T-helper 2 cell treated with Interferon-gamma antibody and Interleukin-4, amounts not matched to agents 100 ng/mL and 5 ng/mL, for 36 hours (primary cell): ENCODE results near the gene ARID4B. TPM values are rescaled to one million over a fixed set of nuclear protein-coding genes. Genes with fewer than 3 reads are reported as not detected.
"Not testable (repeated sequence)": the region's sequence is repeated elsewhere in the genome, so short reads cannot be mapped to it uniquely, and the experiment has no call there.

Experiments
- intact Hi-C: fragments of 100-400 bp; cut with micrococcal nuclease; formaldehyde crosslinking; loops from one replicate; pipeline ENCODE4 v1.15.1; 2023
- total RNA-seq: library from RNA; stranded (reverse); gene quantifications from 2 replicates; pipeline ENCODE4 v1.2.3, GENCODE V29; 2022

ARID4B gene
- total RNA-seq, 1 donor from 2014 or later, result 44.0 TPM

DNA sequence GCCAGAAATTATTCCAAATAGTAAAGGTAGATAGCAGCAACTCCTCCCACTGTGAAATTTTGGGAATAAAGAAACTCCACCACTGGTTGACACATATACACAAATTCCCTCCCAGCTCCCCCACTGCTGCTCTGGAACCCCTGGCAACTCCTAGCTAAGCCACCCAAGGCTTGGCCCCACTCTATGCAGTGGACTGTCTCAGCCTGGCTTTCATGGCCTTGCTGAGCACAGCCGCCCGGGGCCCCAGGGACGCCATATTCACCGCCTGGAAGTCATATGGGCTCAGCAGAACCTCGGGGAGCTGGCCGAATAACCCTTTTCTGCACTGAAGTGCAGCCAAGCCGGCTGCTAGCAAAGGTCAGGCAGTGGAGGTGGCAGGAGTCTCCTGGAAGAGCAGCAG, 151.5 kb downstream of the ARID4B start:
- intact Hi-C loops, result no loop called here

DNA sequence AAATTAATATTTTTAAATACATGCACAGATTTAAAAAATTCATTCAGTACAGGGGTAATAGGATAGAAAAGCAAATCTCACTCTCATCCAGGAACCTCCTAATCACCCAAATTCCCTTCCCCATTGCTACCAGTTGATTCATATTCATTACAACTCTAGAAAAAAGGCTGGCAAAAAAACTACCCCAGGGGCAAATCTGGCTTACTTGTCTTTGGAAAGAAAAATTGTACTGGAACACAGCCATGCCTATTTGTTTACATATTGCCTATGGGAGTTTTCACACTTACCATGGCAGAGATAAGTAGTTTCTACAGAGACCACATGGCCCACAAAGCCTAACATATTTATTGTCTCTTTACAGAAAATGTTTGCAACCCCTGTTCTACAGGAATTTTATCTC, 158.0 kb downstream of the ARID4B start:
- intact Hi-C loops, result no loop called here

DNA sequence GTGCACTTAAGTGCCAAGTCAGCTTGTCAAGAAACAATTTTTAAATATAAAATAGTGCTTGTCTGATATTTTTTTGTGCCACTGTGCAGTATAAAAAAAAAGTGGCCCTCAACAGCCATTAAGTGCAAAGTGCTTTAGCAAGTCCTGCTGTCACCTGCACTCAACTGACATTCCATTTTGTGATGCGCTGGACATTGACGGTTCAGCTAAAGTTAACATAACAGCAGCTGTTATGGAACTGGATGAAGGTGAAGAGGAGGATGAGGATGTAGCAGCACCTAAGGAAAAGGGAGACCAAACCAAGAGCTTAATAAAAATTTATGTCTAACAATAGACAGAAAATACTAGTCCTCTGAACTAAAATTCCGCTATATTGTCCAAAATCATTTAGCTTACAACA, 159.6 kb downstream of the ARID4B start:
- intact Hi-C loops, result no loop called here

DNA sequence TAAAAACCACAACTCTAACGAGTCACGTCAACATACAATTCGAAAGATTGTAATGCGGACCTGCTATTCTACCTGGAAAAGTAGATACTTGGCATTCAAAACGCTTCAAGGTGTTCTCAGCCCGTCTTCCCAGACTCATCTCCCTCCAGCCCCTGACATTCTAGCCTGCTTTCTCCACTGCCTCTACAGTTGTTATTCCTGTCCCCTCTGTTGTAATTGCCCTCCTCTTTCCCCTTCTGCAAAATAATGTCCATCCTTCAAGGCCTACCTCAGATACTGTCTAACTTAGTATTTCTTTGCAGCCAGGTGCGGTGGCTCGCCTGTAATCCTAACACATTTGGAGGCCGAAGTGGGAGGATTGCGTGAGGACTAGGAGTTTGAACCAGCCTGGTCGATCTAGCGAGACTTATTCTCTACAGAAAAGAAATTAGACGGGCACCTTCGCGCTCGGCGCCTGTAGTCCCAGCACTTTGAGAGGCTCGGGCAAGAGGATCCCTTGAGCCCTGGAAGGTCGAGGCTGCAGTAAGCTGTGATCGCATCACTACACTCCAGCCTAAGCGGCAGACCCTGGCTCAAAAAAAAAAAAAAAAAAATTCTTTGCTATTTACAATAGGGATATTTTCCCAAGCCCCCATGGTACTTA, 166.2 kb downstream of the ARID4B start:
- intact Hi-C loops, result loop anchor here (1.0 to 5.0 kb wide), 7 partner anchors 34 to 551 kb away; partner anchors contain the start of genes ARID4B, GGPS1, IRF2BP2 and TBCE

DNA sequence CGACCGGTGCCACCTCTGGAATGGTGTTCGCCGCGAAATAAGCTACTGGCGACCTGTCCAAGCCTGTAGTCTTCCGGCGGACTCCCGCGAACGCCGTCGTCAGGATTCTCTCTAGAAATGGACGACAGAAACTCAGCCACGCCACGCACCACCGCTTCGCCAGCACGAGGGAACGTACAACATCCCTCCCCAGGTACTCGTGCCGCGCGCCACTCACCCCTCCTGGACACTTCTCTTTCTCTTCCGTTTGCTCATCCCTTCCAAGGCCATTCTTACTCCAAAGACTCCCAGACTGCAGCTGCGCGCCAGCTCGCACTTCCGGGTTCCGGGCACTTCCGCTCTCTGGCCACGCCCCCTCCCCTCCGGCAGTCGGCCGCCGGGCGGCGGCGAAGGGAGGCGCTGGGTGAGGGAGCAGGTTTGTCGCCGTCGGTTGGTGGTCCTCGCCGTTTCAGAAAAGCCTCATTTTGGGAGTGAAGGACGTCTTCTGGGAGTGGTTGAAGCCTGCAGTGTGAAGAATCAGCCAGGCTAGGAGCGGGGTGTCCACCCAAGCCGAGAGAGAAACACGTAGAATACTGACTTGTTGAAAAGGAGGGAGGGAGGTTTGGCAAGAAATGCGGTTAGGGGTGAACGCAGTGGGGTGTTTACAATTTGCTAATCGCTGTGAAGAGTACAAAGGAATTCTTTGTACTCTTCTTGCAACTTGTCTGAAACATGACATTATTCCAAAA, 166.9 kb downstream of the ARID4B start, which contains the start of gene RBM34:
Gene RBM34, minus strand, starts transcription at position 294 of the 728 bp plus-strand sequence. Its CDS starts 24 bp downstream, at position 270.
- intact Hi-C loops, result loop anchor here (1.0 to 5.0 kb wide), 7 partner anchors 33 to 550 kb away; partner anchors contain the start of genes ARID4B, GGPS1, IRF2BP2 and TBCE

DNA sequence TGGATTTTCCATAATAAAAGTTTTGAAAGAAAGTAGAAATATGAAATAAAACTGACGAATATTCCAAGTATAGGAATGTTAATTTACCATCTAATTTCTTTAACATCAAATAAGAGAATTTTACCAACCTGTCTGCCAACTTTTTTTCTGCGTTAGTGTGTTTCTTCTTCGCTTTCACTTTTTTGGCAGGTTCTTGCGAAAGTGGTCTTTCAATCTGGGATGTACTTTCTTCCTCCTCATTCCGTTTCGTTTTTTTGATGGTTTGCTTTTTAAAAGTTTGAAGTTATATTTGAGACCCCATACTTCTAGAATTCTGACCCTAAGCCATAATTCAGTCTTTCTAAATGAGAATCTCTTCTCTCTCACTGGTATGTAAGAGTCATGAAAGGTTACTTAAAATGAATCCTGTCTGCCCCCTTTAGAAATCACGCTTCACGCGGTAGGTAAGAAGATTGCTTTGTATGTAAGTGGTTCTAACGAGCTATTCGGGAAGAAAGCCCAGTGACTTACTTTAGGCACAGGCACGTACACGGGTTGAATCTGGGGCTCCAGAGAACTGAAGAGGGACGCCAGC, 167.5 kb downstream of the ARID4B start:
- intact Hi-C loops, result loop anchor here (2.0 to 5.0 kb wide), 2 partner anchors 47 to 550 kb away; partner anchors contain the start of gene IRF2BP2

DNA sequence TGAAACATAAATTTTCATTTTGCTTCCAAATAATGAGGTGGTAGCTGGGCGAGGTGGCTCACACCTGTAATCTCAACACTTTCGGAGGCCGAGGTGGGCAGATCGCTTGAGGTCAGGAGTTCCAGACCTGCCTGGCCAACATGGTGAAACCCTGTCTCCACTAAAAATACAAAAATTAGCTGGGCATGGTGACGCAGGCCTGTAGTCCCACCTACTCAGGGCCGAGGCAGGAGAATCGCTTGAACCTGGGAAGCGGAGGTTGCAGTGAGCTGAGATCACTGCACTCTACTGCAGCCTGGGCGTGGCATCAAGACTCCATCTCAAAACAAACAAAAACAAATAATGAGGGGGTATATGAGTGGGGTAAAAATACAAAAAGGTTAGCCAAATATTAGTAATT, 168.0 kb downstream of the ARID4B start:
- intact Hi-C loops, result loop anchor here (2.0 to 5.0 kb wide), 2 partner anchors 47 to 549 kb away; partner anchors contain the start of gene IRF2BP2

DNA sequence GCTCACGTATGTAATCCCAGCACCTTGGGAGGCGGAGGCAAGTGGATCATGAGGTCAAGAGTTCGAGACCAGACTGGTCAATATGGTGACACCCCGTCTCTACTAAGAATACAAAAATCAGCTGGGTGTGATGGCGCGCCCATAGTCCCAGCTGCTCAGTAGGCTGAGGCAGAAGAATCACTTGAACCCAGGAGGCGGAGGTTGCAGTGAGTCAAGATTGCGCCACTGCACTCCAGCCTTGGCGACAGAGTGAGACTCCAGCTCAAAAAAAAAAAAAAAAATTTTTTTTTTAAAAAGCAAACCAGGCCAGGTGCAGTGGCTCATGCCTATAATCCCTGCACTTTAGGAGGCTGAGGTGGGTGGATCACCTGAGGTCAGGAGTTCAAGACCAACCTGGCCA, 168.7 kb downstream of the ARID4B start:
- intact Hi-C loops, result not testable (repeated sequence)

DNA sequence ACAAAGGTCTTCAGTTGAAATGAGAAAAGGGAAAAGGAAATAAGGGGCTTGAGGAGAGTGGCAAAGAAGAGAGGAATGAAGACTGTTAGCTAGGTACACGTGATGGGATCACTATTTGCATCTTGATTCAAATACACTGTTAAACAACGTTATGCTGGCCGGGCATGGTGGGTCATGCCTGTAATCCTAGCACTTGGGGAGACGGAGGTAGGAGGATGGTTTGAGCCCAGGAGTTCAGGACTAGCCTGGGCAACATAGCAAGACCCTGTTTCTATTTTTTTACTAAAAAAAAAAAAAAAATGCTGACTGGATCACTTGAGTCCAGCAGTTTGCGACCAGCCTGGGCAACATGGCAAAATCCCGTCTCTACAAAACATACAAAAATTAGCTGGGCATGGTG, 169.3 kb downstream of the ARID4B start:
- intact Hi-C loops, result no loop called here

DNA sequence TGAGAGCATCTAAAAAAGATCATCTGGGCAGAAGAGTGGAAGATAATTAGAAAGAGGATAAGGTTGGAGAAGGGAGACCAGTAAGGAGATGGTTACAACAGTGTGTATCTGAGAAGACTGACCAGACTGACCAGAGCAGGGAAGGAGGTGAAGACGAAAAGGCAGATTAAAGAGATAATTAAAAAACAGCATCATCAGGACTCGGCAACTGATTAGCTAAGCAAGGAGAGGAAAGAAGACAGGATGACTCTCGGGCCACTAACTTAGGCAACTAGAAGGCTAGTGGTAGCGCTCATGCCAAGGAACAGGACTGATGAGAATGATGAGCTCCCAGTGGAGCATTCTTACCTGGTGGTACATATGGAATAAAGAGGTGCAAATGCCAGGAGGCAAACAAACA, 170.8 kb downstream of the ARID4B start:
- intact Hi-C loops, result no loop called here

DNA sequence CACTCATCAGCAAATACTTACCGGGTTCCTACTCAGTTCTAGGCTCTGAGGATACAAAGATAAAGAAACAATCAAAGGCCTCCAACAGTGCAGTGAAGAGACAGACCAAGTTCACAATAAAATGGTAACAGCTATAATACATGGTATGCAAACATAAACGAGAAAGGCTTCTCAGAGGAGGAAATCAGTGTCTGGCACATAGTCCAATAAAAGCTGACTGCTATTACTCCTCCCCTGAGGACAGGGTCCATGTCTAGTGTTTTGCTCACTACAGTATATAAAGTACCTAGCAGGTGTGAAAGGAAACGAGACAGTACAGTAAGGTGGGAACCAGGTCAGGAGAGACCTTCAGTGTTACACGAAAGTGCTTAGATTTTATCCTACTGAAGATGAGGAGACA, 171.2 kb downstream of the ARID4B start:
- intact Hi-C loops, result no loop called here

DNA sequence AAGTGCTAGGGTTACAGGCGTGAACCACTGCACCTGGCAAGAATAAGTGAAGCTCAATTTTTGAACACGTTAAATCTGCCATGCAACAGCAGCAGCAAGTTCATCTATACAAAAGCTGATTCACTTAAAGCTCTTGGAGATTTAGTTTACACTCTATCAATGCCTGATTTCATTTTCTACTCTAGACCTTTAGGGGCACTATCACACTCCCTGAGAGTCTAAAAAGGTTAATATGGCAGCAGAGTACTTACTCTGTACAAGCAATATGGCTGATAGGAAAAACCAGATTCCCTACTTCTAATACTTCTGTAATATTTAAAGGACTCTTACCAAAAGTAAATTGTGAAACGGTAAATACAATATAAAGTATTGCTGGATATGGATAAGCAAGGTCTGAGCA, 171.7 kb downstream of the ARID4B start:
- intact Hi-C loops, result no loop called here

DNA sequence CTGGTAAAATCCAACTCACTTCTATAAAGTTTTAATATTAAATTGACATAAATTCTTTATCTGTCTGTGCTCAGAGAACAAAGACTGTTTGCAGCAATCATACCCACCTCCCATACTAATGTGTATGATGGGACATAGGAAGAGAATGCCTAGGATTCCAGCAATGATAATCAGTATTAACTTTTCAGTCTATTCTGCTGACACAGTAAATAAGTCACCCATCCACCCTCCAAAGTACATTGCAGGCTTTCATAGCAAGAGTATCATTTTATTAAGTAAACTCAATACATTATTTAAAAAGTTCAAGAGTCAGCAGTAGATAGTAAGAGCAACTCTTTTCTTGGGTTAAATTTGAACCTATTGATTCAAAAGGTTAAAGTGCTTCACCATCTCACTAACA, 175.7 kb downstream of the ARID4B start:
- intact Hi-C loops, result no loop called here

DNA sequence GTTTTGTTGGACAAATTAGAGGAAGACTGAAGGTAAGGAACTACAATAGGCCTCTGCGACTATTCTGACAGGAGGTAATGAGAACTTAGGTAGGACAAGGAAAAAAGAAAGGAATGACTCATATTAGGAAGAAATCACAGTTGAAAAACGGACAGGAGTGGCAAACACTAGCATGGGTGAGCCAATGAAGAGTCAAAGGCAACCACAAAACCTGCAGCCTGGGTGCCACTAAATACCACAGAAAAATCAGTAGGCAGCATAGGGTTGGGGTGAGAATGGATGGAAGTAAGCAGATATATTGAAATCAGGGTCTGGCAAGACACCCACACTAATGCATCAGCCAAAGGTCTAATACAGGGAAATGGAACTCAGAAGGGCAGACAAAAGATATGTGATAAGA, 176.9 kb downstream of the ARID4B start:
- intact Hi-C loops, result no loop called here

DNA sequence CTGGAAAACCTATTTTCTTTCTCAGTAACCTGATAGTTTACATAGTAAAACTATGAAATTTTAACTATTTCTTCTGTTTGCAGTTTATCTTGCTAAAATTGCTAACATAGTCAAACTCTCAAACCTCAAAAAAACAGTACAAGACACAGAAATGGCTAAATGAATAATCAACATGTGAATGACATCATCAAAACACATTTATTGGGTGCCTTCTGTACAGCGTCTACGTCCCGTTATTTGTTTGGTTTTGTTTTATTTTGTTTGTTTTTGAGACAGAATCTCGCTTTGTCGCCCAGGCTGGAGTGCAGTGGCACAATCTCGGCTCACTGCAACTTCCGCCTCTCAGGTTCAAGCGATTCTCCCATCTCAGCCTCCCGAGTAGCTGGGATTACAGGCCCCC, 178.2 kb downstream of the ARID4B start:
- intact Hi-C loops, result no loop called here

DNA sequence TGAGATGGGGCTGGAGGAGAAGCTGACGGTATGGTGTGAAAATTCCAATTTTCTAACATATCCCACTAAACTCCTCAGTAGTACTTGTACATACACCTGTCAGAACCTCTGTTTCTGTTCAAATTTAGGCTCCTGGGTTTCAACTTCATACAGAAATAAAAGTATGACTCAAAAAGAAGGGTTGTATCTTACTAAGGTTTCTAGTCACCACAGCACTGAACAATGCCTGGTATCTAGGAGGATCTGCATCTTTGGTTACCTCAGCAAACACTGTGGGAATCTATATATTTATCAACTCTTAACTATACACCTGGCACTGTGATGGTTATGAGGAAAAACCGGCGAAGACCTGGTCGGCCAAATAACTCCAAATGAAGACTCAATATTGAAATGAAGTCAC, 180.7 kb downstream of the ARID4B start:
- intact Hi-C loops, result no loop called here

DNA sequence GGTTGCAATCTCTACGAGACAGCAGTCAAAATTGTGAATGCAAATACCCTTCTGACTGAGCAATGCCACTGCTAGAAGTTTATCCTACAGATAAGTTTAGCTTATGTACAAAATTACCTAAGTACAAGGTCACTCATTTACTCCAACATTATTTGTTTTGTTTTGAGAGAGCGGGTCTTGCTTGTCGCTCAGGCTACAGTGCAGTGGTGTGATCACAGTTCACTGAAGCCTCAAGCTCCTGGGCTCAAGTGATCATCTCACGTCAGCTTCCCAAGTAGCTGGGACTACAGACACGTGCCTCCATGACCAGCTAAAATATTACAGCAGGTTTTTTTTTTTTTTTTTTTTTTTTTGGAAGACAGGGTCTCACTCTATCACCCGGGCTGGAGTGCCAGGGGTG, 182.3 kb downstream of the ARID4B start:
- intact Hi-C loops, result no loop called here

DNA sequence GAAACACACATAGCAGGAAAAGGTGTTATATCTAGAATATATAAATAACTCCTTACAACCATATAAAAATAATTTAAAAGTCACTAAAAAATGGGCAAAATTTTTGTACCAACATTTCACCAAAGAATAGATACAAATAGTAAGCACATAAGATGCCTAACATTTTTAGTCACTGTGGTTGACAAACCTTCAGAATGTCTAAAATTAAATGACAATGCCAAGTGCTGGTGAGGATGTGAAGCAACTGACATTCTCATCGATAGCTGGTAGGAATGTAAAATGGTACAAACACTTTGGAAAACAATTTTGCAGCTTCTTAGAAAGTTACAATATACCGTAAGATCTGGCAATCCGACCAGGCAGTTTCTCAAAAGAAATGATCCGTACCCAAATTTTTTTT, 185.0 kb downstream of the ARID4B start:
- intact Hi-C loops, result no loop called here

DNA sequence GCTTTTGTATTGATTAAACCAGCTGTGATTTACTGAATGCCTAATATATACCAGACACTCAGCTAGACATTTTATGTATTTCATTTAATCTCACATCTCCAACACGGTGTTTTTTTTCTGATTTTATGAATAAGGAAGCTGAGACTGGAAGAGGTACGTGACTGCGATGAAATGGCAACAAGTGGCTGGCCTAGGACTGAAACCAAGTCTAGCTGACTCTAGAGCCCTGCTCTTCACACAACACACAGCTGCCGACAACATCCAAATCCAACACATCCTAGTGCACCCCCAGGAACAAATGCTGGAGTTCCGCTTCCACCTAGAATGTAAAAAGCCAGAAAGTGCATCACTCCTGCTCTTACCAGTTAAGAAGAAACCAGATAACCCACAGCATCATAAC, 188.7 kb downstream of the ARID4B start:
- intact Hi-C loops, result no loop called here

DNA sequence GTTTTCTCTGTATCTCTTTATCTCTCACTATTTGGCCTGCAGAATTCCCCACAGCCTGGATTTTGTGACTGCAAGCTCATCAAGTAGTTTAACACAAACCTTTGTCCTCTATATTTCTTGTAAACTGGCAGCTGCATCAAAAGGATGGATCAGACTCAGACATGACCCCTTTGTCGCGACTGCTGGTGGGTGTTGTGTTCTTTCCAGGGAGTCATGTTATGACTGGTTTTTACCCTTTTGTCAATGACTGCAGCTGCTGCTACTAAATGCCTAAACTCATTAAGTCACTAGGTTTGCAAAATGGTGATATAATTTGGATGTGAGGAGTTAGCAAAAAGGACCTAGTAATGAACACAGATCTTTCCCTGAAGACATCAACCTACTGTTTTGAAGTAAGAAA, 189.2 kb downstream of the ARID4B start:
- intact Hi-C loops, result no loop called here

DNA sequence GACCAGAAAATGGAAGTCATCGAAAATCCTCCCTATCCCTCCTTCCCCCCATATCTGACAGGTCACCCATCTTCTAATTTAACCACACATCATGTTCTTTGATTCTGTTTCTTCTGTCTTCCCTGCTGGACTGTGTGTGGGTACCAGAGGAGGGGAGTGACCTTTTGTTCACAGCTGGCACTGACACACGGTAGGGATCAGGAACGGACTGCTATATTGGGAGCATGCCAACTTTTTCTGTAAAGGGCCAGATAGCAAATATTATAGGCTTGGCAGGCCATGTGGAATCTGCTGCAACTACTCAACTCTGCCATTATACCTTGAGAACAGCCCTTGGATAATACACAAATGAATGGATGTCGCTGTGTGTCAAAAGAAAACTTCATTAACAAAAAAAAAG, 191.9 kb downstream of the ARID4B start:
- intact Hi-C loops, result no loop called here

DNA sequence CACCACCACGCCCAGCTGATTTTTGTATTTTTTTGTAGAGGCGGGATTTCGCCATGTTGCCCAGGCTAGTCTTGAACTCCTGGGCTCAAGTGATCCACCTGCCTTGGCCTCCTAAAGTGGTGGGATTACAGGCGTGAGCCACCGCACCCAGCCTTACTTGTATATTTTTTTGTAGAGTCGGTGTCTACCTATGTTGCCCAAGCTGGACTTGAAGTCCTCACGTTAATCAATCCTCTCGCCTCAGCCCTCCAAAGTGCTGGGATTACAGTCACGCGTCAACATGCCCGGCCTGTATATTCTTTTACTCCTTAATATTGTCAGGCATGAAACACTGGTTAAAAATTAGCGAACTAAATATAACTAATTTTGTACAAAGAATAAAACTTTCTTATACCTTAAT, 193.8 kb downstream of the ARID4B start:
- intact Hi-C loops, result no loop called here
